NCI-H526 (cell line): ENCODE results near the gene INIP.
A peak's percentile ranks its signal among the peaks of the same experiment; 100 is the strongest.

Experiments
- DNase-seq, 2 experiments: peaks; one replicate each; lab custom pipeline; 2025; lab: John Stamatoyannopoulos, UW

INIP gene

GRCh38 chr9:112717661-112718331 is at the start of gene INIP:
Gene INIP, minus strand, starts transcription at chr9:112718117. Its CDS starts 1,632 bp downstream, at chr9:112716485.
- peak; percentile 90 to 97 for DNase-seq

GRCh38 chr9:112765281-112765680 is 47.4 kb upstream of the INIP start:
- no peak for DNase-seq

- DNase-seq: no peak
Measured at GRCh38 chr9:112764837-112765236, 46.9 kb upstream of the INIP start.

GRCh38 chr9:112764344-112764743 is 46.4 kb upstream of the INIP start:
- DNase-seq: no peak

- no peak for DNase-seq
Measured at GRCh38 chr9:112762726-112763518, 45.0 kb upstream of the INIP start.

- no peak for DNase-seq
Measured at GRCh38 chr9:112761912-112762655, 44.2 kb upstream of the INIP start.

GRCh38 chr9:112760821-112761220 is 42.9 kb upstream of the INIP start:
- no peak for DNase-seq

GRCh38 chr9:112757940-112758339 is 40.0 kb upstream of the INIP start:
- no peak for DNase-seq

- DNase-seq: no peak
Measured at GRCh38 chr9:112757282-112757883, 39.5 kb upstream of the INIP start.

GRCh38 chr9:112755675-112756074 is 37.8 kb upstream of the INIP start:
- DNase-seq: no peak

GRCh38 chr9:112755016-112755427 is 37.1 kb upstream of the INIP start:
- no peak for DNase-seq

GRCh38 chr9:112754578-112754977 is 36.7 kb upstream of the INIP start:
- DNase-seq: no peak

- no peak for DNase-seq
Measured at GRCh38 chr9:112753725-112754124, 35.8 kb upstream of the INIP start.

- no peak for DNase-seq
Measured at GRCh38 chr9:112752334-112753125, 34.6 kb upstream of the INIP start.

GRCh38 chr9:112751056-112751795 is 33.3 kb upstream of the INIP start:
- DNase-seq: peak; percentile 63 to 69

- DNase-seq: no peak
Measured at GRCh38 chr9:112750764-112751055, 32.8 kb upstream of the INIP start.

- peak; percentile 21 to 84 for DNase-seq
Measured at GRCh38 chr9:112750016-112750763, 32.3 kb upstream of the INIP start, which contains the start of gene SNX30. Gene SNX30, plus strand, starts transcription at chr9:112750760. Its CDS starts 242 bp downstream, at chr9:112751002.

- DNase-seq: no peak
Measured at GRCh38 chr9:112747094-112747493, 29.2 kb upstream of the INIP start.

- DNase-seq: no peak
Measured at GRCh38 chr9:112744177-112744576, 26.3 kb upstream of the INIP start.

GRCh38 chr9:112743216-112743836 is 25.4 kb upstream of the INIP start:
- no peak for DNase-seq
